Muscle of leg (tissue), 11 donors: ENCODE results near the gene MSTO1. TPM values are rescaled to one million over a fixed set of nuclear protein-coding genes. Genes with fewer than 3 reads are reported as not detected.
"Not testable (repeated sequence)": the region's sequence is repeated elsewhere in the genome, so short reads cannot be mapped to it uniquely, and the experiment has no call there.

Source experiments
- DNase-seq: peaks from one replicate; pipeline ENCODE4 v3.0.0; 2013
- H3K27ac ChIP-seq: one replicate; pipeline ENCODE4 v1.5.1; 2013; ENCODE audit warnings: mild to moderate bottlenecking, low read length, control low read depth
- H3K27me3 ChIP-seq: one replicate; pipeline ENCODE4 v1.6.1; 2013; ENCODE audit warnings: low read length; ENCODE audit not compliant: control insufficient read depth, insufficient read depth
- H3K36me3 ChIP-seq: one replicate; pipeline ENCODE4 v1.6.1; 2013; ENCODE audit warnings: low read length; ENCODE audit not compliant: control insufficient read depth, insufficient read depth
- H3K4me1 ChIP-seq: one replicate; pipeline ENCODE4 v1.6.1; 2013; ENCODE audit warnings: low read length; ENCODE audit not compliant: control insufficient read depth, insufficient read depth
- H3K4me3 ChIP-seq: one replicate; pipeline ENCODE4 v1.5.1; 2013; ENCODE audit warnings: low read length, control low read depth
- H3K9me3 ChIP-seq: replicated peaks from 2 replicates; pipeline ENCODE4 v1.6.1; 2013; ENCODE audit warnings: low read depth, low read length; ENCODE audit not compliant: control insufficient read depth
- WGBS: methylation state at CpG from one replicate; pipeline ENCODE4 v1.1.5; 2013; ENCODE audit warnings: missing lambda C conversion rate; ENCODE audit not compliant: insufficient coverage; 5-methylcytosine and 5-hydroxymethylcytosine counted together
- polyA plus RNA-seq, 8 donors: library from polyadenylated mRNA; unstranded; fragments of 120-200 nt; gene quantifications; one replicate each; pipeline versions ENCODE4 v1.2.1 to v1.2.3, GENCODE V29; 2013; ENCODE audit warnings: inconsistent platforms in 1 of 8, low replicate concordance in 1 of 8; ENCODE audit not compliant: insufficient read length in 8 of 8, insufficient read depth in 1 of 8
- total RNA-seq: library from RNA; stranded (reverse); fragments of 120-200 nt; gene quantifications from one replicate; pipeline ENCODE4 v1.2.4, GENCODE V29; 2013

The MSTO1 gene
- total and polyA plus RNA-seq, 9 donors: 20.8 to 43.3 (median 36.0) TPM

DNA sequence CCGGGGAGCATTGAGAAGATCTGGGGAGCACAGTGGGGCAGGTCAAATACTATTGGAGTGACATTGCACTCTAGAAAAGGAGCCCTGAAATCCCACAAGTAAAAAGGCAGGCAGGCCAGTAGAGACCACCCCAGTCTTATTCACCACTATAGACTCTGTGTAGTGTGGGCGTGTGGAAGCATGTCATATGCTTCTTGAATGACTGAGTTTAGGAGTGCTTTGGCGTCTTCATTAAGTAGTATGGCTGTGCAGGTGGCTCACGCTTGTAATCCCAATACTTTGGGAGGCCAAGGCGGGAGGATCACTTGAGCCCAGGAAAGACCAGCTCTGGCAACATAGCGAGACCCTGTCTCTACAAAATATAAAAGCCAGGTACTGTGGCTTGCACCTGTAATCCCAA lies 26.2 kb upstream of the MSTO1 start:
- DNase-seq, H3K27me3 ChIP-seq, H3K9me3 ChIP-seq, H3K36me3 ChIP-seq, H3K4me3 ChIP-seq, H3K4me1 ChIP-seq, H3K27ac ChIP-seq: not testable (repeated sequence)
- 75% methylated on average over 2 of the region's 6 CpGs for WGBS

DNA sequence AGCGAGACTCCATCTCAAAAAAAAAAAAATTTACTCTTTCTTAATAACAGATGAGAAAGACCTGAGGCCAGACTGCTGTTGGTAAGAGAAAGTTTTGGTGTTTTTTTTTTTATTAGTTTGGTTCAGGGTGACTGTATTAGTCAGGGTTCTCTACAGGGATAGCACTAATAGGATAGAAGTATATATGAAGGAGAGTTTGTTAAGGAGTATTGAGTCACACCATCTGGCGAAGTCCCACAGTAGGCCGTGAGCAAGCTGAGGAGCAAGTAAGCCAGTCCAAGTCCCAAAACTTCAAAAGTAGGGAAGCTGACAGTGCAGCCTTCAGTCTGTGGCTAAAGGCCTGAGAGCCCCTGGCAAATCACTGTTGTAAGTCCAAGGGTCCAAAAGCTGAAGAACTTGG lies 20.7 kb upstream of the MSTO1 start:
- H3K4me3 ChIP-seq, H3K4me1 ChIP-seq, H3K27ac ChIP-seq, H3K27me3 ChIP-seq, DNase-seq, H3K9me3 ChIP-seq, H3K36me3 ChIP-seq: not testable (repeated sequence)
- no CpG with 5 or more reads among the region's 3 CpGs for WGBS

DNA sequence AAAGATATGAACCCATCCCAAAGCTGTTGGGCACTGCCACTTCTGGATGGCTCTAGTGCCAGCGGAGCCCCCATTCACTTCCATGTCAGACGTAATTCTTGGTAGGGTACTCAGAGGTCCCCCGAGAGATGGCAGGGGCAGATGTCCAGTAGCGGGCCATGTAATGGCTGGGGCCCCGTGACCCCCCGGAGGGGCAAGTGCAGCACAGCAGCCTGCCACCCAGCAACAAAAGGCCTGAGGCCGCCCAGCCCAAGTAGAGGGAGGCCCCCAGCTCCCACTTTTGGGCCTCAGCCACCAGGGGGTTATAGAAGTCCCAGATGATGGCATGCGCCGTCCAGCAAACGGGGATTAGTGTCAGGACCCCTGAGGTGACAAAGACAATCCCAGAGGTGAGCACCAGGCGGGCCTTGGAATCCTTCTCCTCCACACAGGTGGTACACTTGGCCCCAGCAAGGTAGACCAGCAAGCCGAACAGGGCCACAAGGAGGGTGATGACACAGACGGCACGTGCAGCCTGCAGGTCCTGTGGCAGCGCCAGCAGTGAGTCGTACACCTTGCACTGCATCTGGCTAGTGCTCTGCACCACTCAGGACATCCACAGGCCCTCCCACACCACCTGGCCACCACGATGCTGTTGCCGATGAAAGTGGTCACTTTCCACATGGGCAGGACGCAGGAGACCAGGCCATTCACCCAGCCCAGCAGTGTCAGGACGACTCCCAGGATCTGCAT lies 19.3 kb upstream of the MSTO1 start:
- not testable (repeated sequence) for H3K9me3 ChIP-seq, H3K4me1 ChIP-seq, DNase-seq, H3K36me3 ChIP-seq, H3K4me3 ChIP-seq, H3K27ac ChIP-seq, H3K27me3 ChIP-seq
- 82% methylated on average over 18 of the region's 20 CpGs for WGBS

DNA sequence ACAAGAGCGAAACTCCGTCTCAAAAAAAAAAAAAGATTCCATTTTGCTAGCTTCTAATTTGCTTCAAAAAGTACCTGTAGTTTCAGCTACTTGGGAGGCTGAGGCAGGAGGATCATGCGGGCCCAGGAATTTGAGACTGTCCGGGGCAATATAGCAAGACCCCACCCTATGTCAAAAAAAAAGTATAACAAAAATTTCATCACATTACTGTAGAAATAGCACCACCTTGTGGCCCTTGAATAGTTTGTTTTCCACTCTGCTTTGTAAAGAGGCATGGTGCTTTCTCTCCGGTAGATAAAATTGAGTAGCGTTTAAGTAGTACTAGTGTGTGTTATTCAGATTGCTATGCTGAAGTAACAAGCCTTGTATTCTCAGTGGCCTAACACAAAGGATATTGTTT lies 18.2 kb upstream of the MSTO1 start:
- Histone ChIP-seq H3K36me3 (no peaks in the 10 kb centered on the region), H3K4me1 (no peaks in the 10 kb centered on the region), H3K9me3 (no peaks in the 10 kb centered on the region), H3K27ac (no peak overlapping the region), H3K4me3 (no peak overlapping the region), H3K27me3 (no peaks in the 10 kb centered on the region)
- DNase-seq: peak; percentile 74
- WGBS: 15% methylated on average over 2 of the region's 6 CpGs

DNA sequence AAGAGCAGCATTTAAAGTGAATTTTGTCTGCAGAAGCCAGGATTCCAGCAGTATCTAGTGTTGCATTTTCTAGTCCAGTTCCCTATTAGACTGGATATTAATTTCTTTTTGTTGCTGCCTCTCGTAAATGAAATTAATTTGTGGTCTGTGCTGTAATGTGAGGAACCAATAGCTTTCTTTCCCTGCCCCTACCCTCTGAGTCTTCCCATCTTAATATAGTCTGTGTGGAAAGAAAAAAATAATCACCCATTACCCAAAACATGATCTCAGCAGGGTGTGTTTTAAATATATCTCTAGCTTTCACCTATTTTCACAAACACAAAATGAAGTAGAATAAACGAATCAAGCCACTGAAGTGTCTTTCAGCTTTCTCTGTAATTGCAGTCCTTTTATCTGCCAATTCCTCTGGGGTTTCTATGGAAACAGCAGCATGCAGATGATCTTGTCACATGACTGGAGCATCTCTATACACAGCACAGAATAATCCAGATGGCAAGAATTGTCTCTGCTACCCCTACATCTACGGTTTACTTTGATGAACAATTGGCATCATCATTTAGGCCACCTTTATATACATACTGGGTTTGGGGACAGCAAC lies 14.0 kb upstream of the MSTO1 start:
- H3K9me3 ChIP-seq, DNase-seq: not testable (repeated sequence)
- no CpG with 5 or more reads among the region's 3 CpGs for WGBS

DNA sequence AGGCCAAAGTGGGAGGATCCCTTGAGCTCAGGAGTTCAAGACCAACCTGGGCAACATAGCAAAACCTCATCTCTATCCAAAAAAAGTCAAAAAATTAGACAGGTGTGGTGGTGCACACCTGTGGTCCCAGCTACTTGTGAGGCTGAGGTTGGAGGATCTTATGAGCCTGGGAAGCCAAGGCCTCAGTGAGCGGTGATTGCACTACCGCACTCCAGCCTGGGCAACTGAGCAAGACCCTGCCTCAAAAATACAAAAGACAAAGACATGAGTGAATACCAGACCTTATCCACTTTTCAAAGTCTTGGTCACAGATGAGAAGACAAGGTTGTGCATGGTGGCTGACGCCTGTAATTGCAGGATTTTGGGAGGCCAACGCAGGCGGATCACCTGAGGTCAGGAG lies 13.2 kb upstream of the MSTO1 start:
- H3K4me1 ChIP-seq: no peaks in the 10 kb centered on the region
- no peak overlapping the region for H3K4me3 ChIP-seq
- DNase-seq: no peak
- H3K9me3 ChIP-seq: no peaks in the 10 kb centered on the region
- no peaks in the 10 kb centered on the region for H3K36me3 ChIP-seq
- no CpG with 5 or more reads among the region's 5 CpGs for WGBS
- no peak overlapping the region for H3K27ac ChIP-seq
- no peaks in the 10 kb centered on the region for H3K27me3 ChIP-seq

More for the DNA sequence above, 14.0 kb upstream of the MSTO1 start:
- not testable (repeated sequence) for H3K36me3 ChIP-seq, H3K4me3 ChIP-seq, H3K27me3 ChIP-seq, H3K4me1 ChIP-seq, H3K27ac ChIP-seq

DNA sequence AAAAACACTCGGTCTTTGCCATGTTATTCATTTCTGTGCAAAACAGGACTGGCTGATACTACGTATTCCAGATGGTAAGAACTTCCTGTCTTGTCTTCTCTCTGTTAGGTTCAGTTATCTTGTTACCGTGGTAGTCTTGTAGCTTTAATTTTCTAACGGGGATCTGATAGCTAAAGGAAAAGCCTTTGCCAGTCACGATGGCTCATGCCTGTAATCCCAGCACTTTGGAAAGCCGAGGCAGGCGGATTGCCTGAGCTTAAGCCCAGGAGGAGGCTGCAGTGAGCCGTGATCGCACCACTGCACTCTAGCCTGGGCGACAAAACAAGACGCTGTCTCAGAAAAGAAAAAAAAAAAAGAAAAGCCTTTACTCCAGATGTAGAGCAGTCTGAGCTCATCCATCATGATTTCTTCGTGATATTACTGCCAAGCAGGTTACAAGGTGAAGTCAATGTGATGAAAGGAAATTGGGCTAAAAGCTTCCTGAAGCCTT lies 11.1 kb upstream of the MSTO1 start:
- 0% methylated on average over 5 of the region's 12 CpGs for WGBS
- H3K27me3 ChIP-seq: no peaks in the 10 kb centered on the region

DNA sequence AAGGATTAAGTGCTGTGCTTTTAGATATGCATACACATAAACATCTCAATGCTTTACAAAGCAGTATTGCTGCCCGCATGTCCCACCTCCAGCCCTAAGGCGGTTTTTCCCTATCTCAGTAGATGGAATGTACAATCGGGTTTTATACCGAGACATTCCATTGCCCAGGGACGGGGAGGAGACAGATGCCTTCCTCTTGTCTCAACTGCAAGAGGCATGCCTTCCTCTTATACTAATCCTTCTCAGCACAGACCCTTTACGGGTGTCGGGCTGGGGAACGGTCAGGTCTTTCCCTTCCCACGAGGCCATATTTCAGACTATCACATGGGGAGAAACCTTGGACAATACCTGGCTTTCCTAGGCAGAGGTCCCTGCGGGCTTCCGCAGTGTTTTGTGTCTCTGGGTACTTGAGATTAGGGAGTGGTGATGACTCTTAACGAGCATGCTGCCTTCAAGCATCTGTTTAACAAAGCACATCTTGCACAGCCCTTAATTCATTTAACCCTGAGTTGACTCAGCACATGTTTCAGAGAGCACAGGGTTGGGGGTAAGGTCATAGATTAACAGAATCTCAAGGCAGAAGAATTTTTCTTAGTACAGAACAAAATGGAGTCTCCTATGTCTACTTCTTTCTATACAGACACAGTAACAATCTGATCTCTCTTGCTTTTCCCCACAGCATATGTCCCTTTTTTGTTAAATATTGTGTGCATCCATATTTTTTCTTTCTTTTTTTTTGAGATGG lies 10.0 kb upstream of the MSTO1 start:
- WGBS: 0% methylated on average over 3 of the region's 12 CpGs
- not testable (repeated sequence) for DNase-seq

More for the DNA sequence above, 11.1 kb upstream of the MSTO1 start:
- Histone ChIP-seq H3K9me3 (no peaks in the 10 kb centered on the region), H3K4me3 (no peak overlapping the region), H3K4me1 (no peaks in the 10 kb centered on the region), H3K27ac (no peak overlapping the region), H3K36me3 (no peaks in the 10 kb centered on the region)
- DNase-seq: peak; percentile 31

DNA sequence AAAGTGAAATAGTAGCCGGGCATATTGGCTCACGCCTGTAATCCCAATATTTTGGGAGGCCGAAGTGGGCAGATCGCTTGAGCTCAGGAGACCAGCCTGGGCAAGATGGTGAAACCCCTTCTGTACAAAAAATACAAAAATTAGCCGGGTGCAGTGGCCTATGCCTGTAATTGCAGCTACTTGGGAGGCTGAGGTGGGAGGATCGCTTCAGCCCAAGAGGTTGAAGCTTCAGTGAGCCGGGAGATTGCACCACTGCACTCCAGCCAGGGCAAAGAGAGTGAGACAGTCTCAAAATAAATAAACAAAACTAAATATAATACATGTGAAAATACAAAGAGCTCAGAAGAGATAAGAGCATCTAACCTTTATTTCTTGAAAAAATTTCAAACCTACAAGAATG lies 2.3 kb upstream of the MSTO1 start:
- WGBS: no CpG with 5 or more reads among the region's 7 CpGs
- DNase-seq: no peak
- no peaks in the 10 kb centered on the region for H3K4me1 ChIP-seq

More for the DNA sequence above, 10.0 kb upstream of the MSTO1 start:
- not testable (repeated sequence) for H3K9me3 ChIP-seq, H3K27me3 ChIP-seq, H3K4me1 ChIP-seq, H3K36me3 ChIP-seq, H3K27ac ChIP-seq, H3K4me3 ChIP-seq

DNA sequence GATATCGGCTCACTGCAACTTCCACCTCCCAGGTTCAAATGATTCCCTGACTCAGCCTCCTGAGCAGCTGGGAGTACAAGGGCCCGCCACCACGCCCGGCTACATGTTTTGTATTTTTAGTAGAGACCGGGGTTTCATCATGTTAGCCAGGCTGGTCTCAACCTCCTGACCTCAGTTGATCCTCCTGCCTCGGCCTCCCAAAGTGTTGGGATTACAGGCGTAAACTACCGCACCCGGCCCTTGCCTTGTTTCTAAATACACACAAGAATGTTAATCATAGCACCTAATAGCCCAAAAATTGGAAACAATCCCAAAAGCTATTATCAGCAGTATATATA lies 1.2 kb upstream of the MSTO1 start:
- Histone ChIP-seq H3K9me3 (no peaks in the 10 kb centered on the region), H3K27me3 (peaks cover 2% of the 10 kb centered on the region), H3K4me3 (no peak overlapping the region), H3K4me1 (no peaks in the 10 kb centered on the region), H3K27ac (no peak overlapping the region), H3K36me3 (peaks cover 12% of the 10 kb centered on the region)
- no peak for DNase-seq
- WGBS: 100% methylated on average over 2 of the region's 9 CpGs

More for the DNA sequence above, 2.3 kb upstream of the MSTO1 start:
- Histone ChIP-seq H3K36me3 (peaks cover 7% of the 10 kb centered on the region), H3K4me3 (no peak overlapping the region), H3K27ac (no peak overlapping the region), H3K9me3 (no peaks in the 10 kb centered on the region), H3K27me3 (peaks cover 2% of the 10 kb centered on the region)
